PC-9 (cell line): Measurements from ENCODE around the gene TTLL3. TPM values are rescaled to one million over a fixed set of nuclear protein-coding genes. Genes with fewer than 3 reads are reported as not detected.

ENCODE experiments used
- BruUV-seq: library from RNA; stranded (reverse); fragments of 400-500 nt; replicated peaks from 2 replicates; lab custom pipeline; 2021; lab: Mats Ljungman, UMichigan
- CTCF ChIA-PET: fragments of 300-600 bp; sonication (Branson Sonifier 250); formaldehyde crosslinking; loops from one replicate; lab custom pipeline; 2022; ENCODE audit warnings: antibody characterized with exemption; lab: Charles Lee
- POLR2A ChIA-PET: fragments of 300-600 bp; sonication (Branson Sonifier 250); formaldehyde crosslinking; loops from one replicate; lab custom pipeline; 2022; ENCODE audit warnings: antibody characterized with exemption; ENCODE audit not compliant: unreplicated experiment; lab: Charles Lee
- DNase-seq, 2 experiments: peaks; one replicate each; pipeline versions ENCODE4 v3.0.0 to v3.0.0-alpha.2; 2015 to 2022; ENCODE audit warnings: mixed read lengths in 1 of 2
- H2AFZ ChIP-seq: fragments of 200-600 bp; sonication (generic); 2 replicates; pipeline ENCODE4 v1.8.1; 2017; ENCODE audit warnings: antibody characterized with exemption
- H3F3A ChIP-seq: fragments of 200-600 bp; sonication (generic); 2 replicates; pipeline ENCODE4 v1.8.1; 2017; ENCODE audit warnings: antibody characterized with exemption, mild to moderate bottlenecking, low read depth; ENCODE audit not compliant: insufficient read depth
- H3K27ac ChIP-seq: fragments of 200-600 bp; sonication (generic); 2 replicates; pipeline ENCODE4 v1.6.1; 2016; ENCODE audit warnings: mixed run types
- H3K27me3 ChIP-seq: fragments of 200-600 bp; sonication (generic); 2 replicates; pipeline ENCODE4 v1.6.1; 2016; ENCODE audit warnings: low read depth, mixed run types; ENCODE audit not compliant: insufficient read depth
- H3K36me3 ChIP-seq: fragments of 200-600 bp; sonication (generic); 2 replicates; pipeline ENCODE4 v1.6.1; 2016; ENCODE audit warnings: low read depth, mixed run types
- H3K4me1 ChIP-seq: fragments of 200-600 bp; sonication (generic); replicated peaks from 2 replicates; pipeline ENCODE4 v1.6.1; 2016; ENCODE audit warnings: mixed run types; ENCODE audit not compliant: insufficient read depth
- H3K4me2 ChIP-seq: fragments of 200-600 bp; sonication (generic); 2 replicates; pipeline ENCODE4 v1.6.1; 2017; ENCODE audit warnings: mixed run types
- H3K4me3 ChIP-seq: fragments of 200-600 bp; sonication (generic); 2 replicates; pipeline ENCODE4 v1.6.1; 2016; ENCODE audit warnings: mixed run types
- H3K79me2 ChIP-seq: fragments of 200-600 bp; sonication (generic); 2 replicates; pipeline ENCODE4 v1.6.1; 2017; ENCODE audit warnings: low read depth, mixed run types
- H3K9me2 ChIP-seq: fragments of 200-600 bp; sonication (generic); 2 replicates; pipeline ENCODE4 v1.8.1; 2017; ENCODE audit warnings: mild to moderate bottlenecking; ENCODE audit not compliant: insufficient read depth
- H3K9me3 ChIP-seq: fragments of 200-600 bp; sonication (generic); 2 replicates; pipeline ENCODE4 v1.8.1; 2016; ENCODE audit warnings: low read depth; ENCODE audit not compliant: insufficient read depth
- H4K20me1 ChIP-seq: fragments of 200-600 bp; sonication (generic); 2 replicates; pipeline ENCODE4 v1.8.1; 2017; ENCODE audit not compliant: insufficient read depth
- EZH2 ChIP-seq: fragments of 200-600 bp; sonication (generic); IDR thresholded peaks from 2 replicates; pipeline ENCODE4 v1.8.0; 2017; ENCODE audit warnings: antibody characterized with exemption, low read depth
- intact Hi-C: fragments of 100-400 bp; cut with micrococcal nuclease; formaldehyde crosslinking; loops from one replicate; pipeline ENCODE4 v1.10.0; 2022; ENCODE audit not compliant: unreplicated experiment
- total RNA-seq: library from RNA; stranded (reverse); gene quantifications from 2 replicates; pipeline ENCODE4 v1.2.3, GENCODE V29; 2021
- TF ChIP-seq, protein P1 (sequence below): fragments of 200-600 bp; sonication (generic); conservative IDR thresholded peaks from 2 replicates; pipeline ENCODE4 v1.6.1; 2017; ENCODE audit warnings: mixed run types, antibody characterized with exemption, mild to moderate bottlenecking, moderate library complexity

The TTLL3 gene
- total RNA-seq, 1 experiment from 2014 or later = 21.7 TPM

DNA sequence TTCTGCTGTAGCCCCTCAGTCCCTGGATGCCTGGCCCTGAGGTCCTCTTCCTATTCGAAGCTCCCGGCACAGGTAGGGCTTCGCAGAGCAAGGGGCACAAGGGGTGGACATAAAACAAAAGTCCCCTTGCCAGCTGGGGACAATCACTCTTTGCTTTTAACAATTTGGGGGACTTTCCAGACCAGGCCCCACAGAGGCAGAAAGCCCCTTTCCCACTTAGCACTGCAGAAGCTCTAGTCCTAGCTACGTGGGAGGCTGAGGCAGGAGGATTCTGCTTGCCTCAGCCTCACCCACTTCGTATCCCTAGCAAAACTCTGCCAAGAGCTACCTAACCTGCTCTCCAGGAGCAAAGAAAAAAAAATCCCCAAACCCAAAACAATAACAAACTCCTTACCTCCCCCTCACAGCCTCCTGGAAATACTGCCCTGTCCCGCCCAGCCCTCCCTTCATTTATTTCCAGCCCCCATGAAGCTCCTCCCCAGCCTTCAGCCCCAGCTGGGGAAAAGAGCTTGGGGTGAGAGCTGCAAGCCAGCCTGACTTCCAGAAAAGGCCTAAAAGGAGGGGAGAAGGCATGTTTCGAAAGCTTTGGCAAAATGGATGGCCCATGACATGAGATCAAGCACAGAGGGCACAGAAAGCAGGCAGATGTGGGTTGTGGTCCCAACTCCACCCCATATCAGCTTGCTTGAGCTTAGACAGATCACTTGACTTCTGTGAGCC lies 69.9 kb downstream of the TTLL3 start, which contains the start of gene CIDEC:
Gene CIDEC, minus strand, starts transcription at position 424 of the 720 bp plus-strand sequence. CDS start 1,767 bp downstream, outside the sequence.
- ChIA-PET CTCF (interaction anchor here (0.5 kb wide), 1 partner anchor 30 kb away, joined by 3 read pairs; no protein-coding TSS in a partner anchor), POLR2A (interaction anchor here (0.6 kb wide), 2 partner anchors 10 to 885 kb away, joined by 3 to 13 read pairs; no protein-coding TSS in a partner anchor)
- Histone ChIP-seq H3F3A (peaks cover 28% of the 10 kb centered on the region), H3K27me3 (no peaks in the 10 kb centered on the region), H3K9me2 (no peaks in the 10 kb centered on the region), H3K4me3 (no peak within 1 kb of the TSS), H3K36me3 (no peaks in the 10 kb centered on the region), H3K79me2 (no peaks in the 10 kb centered on the region), H2AFZ (no peak within 1 kb of the TSS), H3K27ac (no peak within 1 kb of the TSS), H3K4me1 (peaks cover 44% of the 10 kb centered on the region), H3K4me2 (peak within 1 kb of the TSS; percentile 29), H4K20me1 (no peaks in the 10 kb centered on the region), H3K9me3 (no peaks in the 10 kb centered on the region)
- TF ChIP-seq EZH2 = no peak
- TF ChIP-seq, protein P1, sequence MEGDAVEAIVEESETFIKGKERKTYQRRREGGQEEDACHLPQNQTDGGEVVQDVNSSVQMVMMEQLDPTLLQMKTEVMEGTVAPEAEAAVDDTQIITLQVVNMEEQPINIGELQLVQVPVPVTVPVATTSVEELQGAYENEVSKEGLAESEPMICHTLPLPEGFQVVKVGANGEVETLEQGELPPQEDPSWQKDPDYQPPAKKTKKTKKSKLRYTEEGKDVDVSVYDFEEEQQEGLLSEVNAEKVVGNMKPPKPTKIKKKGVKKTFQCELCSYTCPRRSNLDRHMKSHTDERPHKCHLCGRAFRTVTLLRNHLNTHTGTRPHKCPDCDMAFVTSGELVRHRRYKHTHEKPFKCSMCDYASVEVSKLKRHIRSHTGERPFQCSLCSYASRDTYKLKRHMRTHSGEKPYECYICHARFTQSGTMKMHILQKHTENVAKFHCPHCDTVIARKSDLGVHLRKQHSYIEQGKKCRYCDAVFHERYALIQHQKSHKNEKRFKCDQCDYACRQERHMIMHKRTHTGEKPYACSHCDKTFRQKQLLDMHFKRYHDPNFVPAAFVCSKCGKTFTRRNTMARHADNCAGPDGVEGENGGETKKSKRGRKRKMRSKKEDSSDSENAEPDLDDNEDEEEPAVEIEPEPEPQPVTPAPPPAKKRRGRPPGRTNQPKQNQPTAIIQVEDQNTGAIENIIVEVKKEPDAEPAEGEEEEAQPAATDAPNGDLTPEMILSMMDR = no peak
- no peak for DNase-seq
- no TSS peak for BruUV-seq
- intact Hi-C loops = no loop called here

DNA sequence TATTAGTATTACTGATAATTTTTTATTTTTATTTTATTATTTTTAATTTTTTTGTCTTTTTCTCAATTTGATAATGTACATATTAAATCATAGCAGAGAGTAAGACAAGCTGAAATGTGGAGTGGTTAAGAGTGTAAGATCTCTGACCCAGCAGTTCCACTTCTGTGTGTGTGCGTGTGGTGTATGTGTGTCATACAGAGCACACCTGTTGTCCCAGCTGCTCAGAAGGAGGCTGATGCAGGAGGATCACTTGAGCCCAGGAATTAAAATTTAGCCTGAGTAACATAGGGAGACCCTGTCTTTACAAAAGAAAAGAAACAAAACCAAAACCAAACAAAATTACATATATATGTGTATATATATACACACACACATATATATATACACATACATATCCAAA lies 71.4 kb downstream of the TTLL3 start:
- intact Hi-C loops = no loop called here
- no peak overlapping the region for H3K4me3 ChIP-seq
- TF ChIP-seq, protein P1 = no peak
- TF ChIP-seq EZH2 = no peak
- H3K36me3 ChIP-seq = no peaks in the 10 kb centered on the region
- H3K9me2 ChIP-seq = no peaks in the 10 kb centered on the region
- no peak for DNase-seq
- H4K20me1 ChIP-seq = no peaks in the 10 kb centered on the region
- no TSS peak for BruUV-seq
- no peak overlapping the region for H3K4me2 ChIP-seq
- H3K79me2 ChIP-seq = no peaks in the 10 kb centered on the region
- no peak overlapping the region for H3K27ac ChIP-seq
- no peaks in the 10 kb centered on the region for H3K27me3 ChIP-seq
- H3F3A ChIP-seq = peaks cover 24% of the 10 kb centered on the region
- no peak overlapping the region for H2AFZ ChIP-seq
- POLR2A ChIA-PET = no interaction called here
- H3K4me1 ChIP-seq = peaks cover 43% of the 10 kb centered on the region
- H3K9me3 ChIP-seq = no peaks in the 10 kb centered on the region
- CTCF ChIA-PET = no interaction called here

DNA sequence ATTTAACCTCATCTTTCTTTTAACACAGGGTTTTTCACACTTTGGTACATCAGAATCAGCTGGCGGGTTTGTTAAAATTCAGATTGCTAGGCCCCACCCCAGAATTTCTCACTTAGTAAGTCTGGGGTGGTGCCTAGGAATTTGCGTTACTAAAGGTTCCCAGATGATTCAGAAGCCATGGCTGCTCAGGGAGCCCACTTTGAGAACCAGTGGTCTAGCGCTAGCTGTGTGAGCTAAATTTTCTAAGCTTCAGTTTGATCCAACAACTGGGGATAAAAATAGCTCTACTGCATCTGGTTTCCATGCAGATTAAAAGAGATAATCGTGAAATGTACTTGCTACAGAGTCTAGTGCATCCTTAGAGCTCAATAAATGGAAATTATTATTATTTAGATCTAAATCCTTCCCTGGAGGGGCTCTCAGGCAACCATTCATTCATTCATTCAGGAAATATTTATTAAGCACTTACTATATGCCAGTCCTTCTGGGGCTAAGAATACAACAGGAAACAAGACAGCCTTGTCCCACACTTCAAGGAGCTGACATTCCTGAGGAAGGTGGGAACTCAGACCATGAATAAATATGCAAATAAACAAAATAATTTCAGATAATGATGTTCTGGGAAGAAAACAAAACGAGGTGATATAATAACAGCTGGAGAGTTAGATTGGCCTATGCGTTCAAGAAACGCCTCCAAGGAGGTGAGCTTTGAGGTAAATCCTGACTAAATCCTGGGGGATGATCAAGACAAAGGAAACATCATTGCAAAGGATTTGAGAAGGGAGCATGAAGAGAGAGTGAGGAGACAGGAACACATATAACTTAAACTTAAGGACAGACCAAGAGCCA lies 73.9 kb downstream of the TTLL3 start:
- Histone ChIP-seq H3K36me3 (no peaks in the 10 kb centered on the region), H3K27me3 (no peaks in the 10 kb centered on the region), H3K4me3 (peak overlapping the region; percentile 22; the same call in 1 of the 2 replicates), H4K20me1 (no peaks in the 10 kb centered on the region), H3F3A (peaks cover 24% of the 10 kb centered on the region), H3K79me2 (no peaks in the 10 kb centered on the region), H3K9me2 (no peaks in the 10 kb centered on the region), H3K4me1 (peaks cover 35% of the 10 kb centered on the region), H3K4me2 (peak overlapping the region; percentile 73), H3K27ac (peak overlapping the region; percentile 93), H3K9me3 (no peaks in the 10 kb centered on the region), H2AFZ (no peak overlapping the region)
- DNase-seq = no peak
- intact Hi-C loops = loop anchor here (2.0 kb wide), 1 partner anchor 39 kb away; the partner anchor contains the start of gene RPUSD3
- ChIA-PET POLR2A (interaction anchor here (0.6 to 0.7 kb wide), 2 partner anchors 20 to 32 kb away, joined by 3 to 9 read pairs; no protein-coding TSS in a partner anchor), CTCF (interaction anchor here (0.7 kb wide), 2 partner anchors 15 to 49 kb away, joined by 4 to 19 read pairs; no protein-coding TSS in a partner anchor)
- TSS peak; percentile 90 for BruUV-seq
- TF ChIP-seq EZH2 = no peak
- TF ChIP-seq, protein P1 = no peak
